Peyer's patch (tissue), 4 donors: ENCODE results near the gene ZCCHC10.

ENCODE experiments used
- POLR2A ChIP-seq, 2 donors: fragments of 450-650 bp; IDR thresholded peaks; one replicate each; pipeline ENCODE4 v1.5.1; 2017; ENCODE audit warnings: antibody characterized with exemption in 2 of 2, mild to moderate bottlenecking in 2 of 2, moderate library complexity in 2 of 2
- TF ChIP-seq, protein P1 (sequence below), 6 experiments: fragments of 450-650 bp in 4 of 6; fragments of 200-600 bp in 2 of 6; sonication (generic) in 1 of 6; IDR thresholded peaks; one replicate each; pipeline ENCODE4 v1.5.1; 2017 to 2019; ENCODE audit warnings: antibody characterized with exemption in 6 of 6, mild to moderate bottlenecking in 3 of 6, moderate library complexity in 1 of 6

DNA sequence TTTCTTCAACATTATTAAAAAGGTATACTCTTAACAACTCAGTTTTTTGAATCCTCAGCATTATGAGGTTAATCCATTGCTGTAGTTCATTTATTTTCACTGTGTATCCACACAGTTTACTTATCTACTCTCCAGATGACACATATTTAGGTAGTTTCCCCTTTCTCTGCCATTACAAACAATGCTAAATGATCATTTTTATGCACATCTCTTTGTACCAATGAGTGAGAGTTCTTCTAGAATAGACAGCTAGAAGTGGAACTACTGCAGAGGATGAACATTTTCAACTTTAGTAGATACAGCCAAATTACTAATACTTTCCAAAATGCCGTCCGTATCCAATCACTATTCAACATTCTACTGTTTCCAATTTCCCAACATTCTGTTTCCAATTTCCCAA lies 74.5 kb downstream of the ZCCHC10 start:
- TF ChIP-seq, protein P1, sequence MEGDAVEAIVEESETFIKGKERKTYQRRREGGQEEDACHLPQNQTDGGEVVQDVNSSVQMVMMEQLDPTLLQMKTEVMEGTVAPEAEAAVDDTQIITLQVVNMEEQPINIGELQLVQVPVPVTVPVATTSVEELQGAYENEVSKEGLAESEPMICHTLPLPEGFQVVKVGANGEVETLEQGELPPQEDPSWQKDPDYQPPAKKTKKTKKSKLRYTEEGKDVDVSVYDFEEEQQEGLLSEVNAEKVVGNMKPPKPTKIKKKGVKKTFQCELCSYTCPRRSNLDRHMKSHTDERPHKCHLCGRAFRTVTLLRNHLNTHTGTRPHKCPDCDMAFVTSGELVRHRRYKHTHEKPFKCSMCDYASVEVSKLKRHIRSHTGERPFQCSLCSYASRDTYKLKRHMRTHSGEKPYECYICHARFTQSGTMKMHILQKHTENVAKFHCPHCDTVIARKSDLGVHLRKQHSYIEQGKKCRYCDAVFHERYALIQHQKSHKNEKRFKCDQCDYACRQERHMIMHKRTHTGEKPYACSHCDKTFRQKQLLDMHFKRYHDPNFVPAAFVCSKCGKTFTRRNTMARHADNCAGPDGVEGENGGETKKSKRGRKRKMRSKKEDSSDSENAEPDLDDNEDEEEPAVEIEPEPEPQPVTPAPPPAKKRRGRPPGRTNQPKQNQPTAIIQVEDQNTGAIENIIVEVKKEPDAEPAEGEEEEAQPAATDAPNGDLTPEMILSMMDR (IDR thresholded peaks at IDR 0.05): no peak
- no peak for TF ChIP-seq POLR2A (IDR thresholded peaks at IDR 0.05)
